Retinal pigment epithelial cell (primary cell): Measurements from ENCODE around the gene ARHGAP28.

Source experiments
- DNase-seq: peaks from one replicate; pipeline ENCODE4 v3.0.0-alpha.2; 2010; ENCODE audit warnings: low read depth
- H3K4me3 ChIP-seq: 2 replicates; pipeline ENCODE4 v1.5.1; 2011; ENCODE audit warnings: mild to moderate bottlenecking, low read length, control low read depth, moderate library complexity
- TF ChIP-seq, protein P1 (sequence below): conservative IDR thresholded peaks from 2 replicates; pipeline ENCODE4 v1.5.1; 2011; ENCODE audit warnings: low read depth, low read length, control low read depth, inconsistent platforms

ARHGAP28 gene

DNA sequence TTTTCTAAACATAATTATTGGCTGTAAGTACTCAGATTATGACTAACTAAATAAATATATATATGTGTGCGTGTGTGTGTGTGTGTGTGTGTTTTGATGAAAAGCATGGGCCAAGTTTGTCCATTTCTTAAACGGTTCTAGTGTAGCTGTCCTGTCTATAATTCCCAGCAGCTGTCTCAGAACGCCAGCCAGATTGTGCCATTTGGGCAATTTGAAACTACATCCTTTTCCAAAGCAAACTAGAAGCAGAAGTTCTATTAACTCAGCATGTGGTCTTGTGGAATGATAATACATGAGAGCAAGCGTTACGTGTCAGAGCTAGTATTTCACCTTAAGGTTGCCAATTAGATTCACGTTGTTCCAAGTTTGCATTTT, 1.7 kb downstream of the ARHGAP28 start:
- no peak for DNase-seq
- TF ChIP-seq, protein P1, sequence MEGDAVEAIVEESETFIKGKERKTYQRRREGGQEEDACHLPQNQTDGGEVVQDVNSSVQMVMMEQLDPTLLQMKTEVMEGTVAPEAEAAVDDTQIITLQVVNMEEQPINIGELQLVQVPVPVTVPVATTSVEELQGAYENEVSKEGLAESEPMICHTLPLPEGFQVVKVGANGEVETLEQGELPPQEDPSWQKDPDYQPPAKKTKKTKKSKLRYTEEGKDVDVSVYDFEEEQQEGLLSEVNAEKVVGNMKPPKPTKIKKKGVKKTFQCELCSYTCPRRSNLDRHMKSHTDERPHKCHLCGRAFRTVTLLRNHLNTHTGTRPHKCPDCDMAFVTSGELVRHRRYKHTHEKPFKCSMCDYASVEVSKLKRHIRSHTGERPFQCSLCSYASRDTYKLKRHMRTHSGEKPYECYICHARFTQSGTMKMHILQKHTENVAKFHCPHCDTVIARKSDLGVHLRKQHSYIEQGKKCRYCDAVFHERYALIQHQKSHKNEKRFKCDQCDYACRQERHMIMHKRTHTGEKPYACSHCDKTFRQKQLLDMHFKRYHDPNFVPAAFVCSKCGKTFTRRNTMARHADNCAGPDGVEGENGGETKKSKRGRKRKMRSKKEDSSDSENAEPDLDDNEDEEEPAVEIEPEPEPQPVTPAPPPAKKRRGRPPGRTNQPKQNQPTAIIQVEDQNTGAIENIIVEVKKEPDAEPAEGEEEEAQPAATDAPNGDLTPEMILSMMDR = no peak
- H3K4me3 ChIP-seq = no peak overlapping the region

GRCh38 chr18:6732952-6733351, 3.4 kb downstream of the ARHGAP28 start:
- no peak for DNase-seq
- TF ChIP-seq, protein P1 = peak; percentile 29
- no peak overlapping the region for H3K4me3 ChIP-seq

- DNase-seq = no peak
- H3K4me3 ChIP-seq = no peak overlapping the region
- TF ChIP-seq, protein P1 = no peak
Measured at GRCh38 chr18:6733758-6734157, 4.2 kb downstream of the ARHGAP28 start.

DNA sequence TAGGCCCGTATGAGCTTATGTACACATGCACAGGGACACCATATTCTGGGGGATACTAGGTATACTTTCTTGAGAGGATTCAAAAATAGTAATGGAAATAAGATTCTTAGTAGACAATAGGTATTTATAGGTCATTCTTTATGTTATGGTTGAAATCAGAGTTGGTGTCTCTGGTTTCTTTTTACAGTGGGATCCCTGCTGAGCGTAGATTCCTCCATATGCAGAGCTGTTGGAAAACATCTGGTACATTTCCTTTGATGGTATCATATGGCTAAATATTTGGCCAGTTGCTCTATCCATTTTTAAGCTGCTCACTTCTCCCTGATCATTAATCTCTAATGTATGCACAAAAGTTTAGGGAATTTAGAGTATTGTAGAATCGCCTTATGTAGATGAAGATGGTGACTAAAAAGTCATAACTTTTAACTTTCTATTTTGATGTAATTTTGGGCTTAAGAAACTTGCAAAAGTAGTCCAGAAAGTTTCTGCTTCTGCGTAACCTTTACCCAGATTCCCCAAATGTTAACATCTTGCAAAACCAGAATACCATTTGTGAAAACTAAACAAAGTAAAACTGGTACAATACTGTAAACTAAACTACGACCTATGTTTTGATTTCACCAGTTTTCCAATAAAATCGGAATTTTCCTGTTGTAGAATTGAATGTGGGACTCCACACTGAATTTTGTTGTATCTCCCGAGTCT, 5.4 kb downstream of the ARHGAP28 start:
- DNase-seq = no peak
- TF ChIP-seq, protein P1 = no peak
- no peak overlapping the region for H3K4me3 ChIP-seq

DNA sequence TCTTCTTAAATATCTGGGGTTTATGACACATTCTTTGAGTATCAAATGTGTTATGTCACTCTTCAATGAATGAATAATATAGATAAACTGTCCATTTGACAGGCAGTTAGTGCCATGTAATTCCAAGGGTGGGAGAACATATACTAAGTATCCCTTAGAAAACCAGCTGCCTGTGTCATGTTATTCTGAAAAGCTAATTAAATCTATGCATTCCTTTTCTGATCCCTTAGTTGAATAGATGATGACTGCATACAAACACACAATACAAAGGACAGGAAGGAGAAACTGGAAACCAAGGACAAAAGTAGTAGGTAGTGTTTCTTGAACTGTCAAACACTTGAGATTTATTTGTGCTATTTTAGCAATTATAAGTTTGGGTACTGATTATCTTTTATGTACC, 8.3 kb downstream of the ARHGAP28 start:
- H3K4me3 ChIP-seq = no peak overlapping the region
- no peak for DNase-seq
- TF ChIP-seq, protein P1 = no peak

DNA sequence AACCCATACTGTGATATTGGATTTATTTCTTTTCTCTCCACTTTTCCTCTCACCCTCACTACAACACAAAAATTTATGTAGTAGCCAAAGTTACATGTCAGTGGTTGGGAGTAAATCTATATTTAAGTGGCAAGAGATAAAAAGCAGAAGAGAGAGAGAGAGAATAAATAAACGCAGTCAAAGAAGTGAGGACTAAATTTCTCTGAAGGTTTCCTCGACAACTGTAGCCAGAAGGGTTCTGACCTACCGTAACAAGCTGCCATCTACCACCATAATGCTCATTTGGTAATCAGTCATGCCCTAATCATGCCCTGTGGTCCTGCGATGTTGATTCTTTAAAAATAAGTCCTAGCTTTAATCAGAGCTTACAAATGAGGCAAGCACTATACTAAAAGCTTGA, 9.1 kb downstream of the ARHGAP28 start:
- TF ChIP-seq, protein P1 = no peak
- DNase-seq = no peak
- H3K4me3 ChIP-seq = no peak overlapping the region

DNA sequence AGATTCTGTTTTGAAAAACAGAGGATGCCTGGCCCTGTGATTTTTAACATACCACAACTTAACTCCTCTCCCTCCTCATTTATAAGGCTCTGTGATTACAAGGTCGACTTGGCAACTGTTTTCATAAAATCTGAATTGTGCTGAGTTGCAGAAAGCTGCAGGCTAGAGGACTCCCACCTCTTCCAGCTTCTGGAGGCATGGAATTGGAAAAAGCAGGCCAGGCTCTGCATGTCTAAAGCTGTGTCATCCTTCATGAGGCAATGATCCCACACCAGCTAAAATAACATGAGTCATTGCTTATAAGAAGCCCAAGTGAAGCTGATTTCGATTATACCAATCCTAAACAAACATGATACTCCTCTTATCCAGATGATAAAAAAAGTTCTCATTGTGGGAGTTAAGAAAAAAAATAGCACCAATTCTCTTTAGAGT, 11.7 kb downstream of the ARHGAP28 start:
- TF ChIP-seq, protein P1 = no peak
- DNase-seq = peak; percentile 79
- H3K4me3 ChIP-seq = no peak overlapping the region
